ACHN (cell line): ENCODE measurements around the gene NAXE.

Experiments
- DNase-seq: peaks from one replicate; pipeline ENCODE4 v3.0.0-alpha.2; 2015
- in situ Hi-C: cut with HindIII; loops from 2 replicates; pipeline ENCODE4 v1.10.0; 2017; ENCODE audit warnings: low sequenced_read_pairs, low pct_ligation_motif_present, low pct_unique_long_range_greater_than_20kb

NAXE gene

GRCh38 chr1:156639601-156640101 is 48.1 kb downstream of the NAXE start:
- DNase-seq = no peak
- in situ Hi-C loops = no loop called here

- no peak for DNase-seq
- in situ Hi-C loops = no loop called here
Observed at GRCh38 chr1:156640842-156641706, 49.5 kb downstream of the NAXE start.

- in situ Hi-C loops = no loop called here
- DNase-seq = no peak
Observed at GRCh38 chr1:156641761-156642264, 50.2 kb downstream of the NAXE start, which contains the start of gene BCAN. Gene BCAN, plus strand, starts transcription at chr1:156642117. Its CDS starts 3,938 bp downstream, at chr1:156646055.

- in situ Hi-C loops = no loop called here
- DNase-seq = no peak
Observed at GRCh38 chr1:156642265-156643048, 50.9 kb downstream of the NAXE start.

- DNase-seq = no peak
- in situ Hi-C loops = no loop called here
Observed at GRCh38 chr1:156643049-156643777, 51.6 kb downstream of the NAXE start.

- in situ Hi-C loops = no loop called here
- DNase-seq = no peak
Observed at GRCh38 chr1:156643778-156644092, 52.2 kb downstream of the NAXE start.
